Measurements from ENCODE around the gene NFE2L2.

- no peak for TF ChIP-seq EZH2 (IDR thresholded peaks at IDR 0.05; ENCODE audit: insufficient read depth, poor library complexity, severe bottlenecking)
- TF ChIP-seq EZH2phosphoT487 (IDR thresholded peaks at IDR 0.05; ENCODE audit: insufficient read depth, low read depth), result no peak
Measured at GRCh38 chr2:177255227-177255601, 9.3 kb downstream of the NFE2L2 start.
